HG03066 (cell line): ENCODE data around the gene EPHA7.

ENCODE experiments used
- ATAC-seq: cut with Tn5 transposase; IDR thresholded peaks from one replicate; pipeline ENCODE4 v1.9.1; 2021; ENCODE audit warnings: low read depth; ENCODE audit not compliant: unreplicated experiment

The EPHA7 gene

DNA sequence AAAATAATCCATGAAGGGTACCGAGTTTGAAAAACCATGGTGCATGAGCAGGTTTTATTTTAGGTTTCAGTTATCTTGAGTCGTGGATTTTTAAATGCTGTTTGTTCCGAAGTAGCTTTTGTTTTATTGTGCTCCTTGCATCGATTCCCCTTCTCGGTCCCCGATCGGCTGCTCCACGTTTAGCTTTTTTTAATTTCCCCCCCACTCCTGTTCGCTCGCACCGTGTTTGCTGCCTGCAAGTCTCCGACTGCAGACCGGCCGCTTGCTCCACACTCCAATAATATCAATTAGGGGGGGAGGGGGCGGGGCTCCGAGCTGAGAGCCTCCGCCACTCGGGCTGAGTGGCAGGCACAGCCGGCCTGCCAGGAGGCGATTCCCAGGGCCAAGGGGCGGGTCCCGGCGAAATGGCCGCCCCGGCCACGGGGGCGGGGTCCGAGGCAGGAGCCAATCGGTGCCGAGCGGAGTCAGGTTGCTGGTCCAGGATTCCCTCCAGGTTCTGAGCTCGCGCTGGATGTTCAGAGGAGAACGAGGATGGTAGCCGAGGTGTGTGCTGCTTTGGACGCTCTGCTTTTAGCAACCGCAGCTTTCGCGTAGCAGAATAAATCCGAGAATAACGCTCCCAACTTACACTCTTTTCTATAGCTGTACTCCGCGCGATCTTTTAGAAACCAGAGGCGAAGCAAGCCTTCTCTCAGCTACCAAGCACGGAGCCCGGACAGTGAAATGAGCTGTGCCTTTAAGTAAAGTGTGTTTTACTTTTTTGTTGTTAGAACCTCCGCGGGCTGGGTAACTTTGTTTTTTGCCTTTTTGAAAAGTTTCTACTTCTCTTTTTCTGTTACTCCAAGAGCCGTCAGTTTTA, at the start of gene EPHA7:
TSS of gene EPHA7 (minus strand) at position 256 of the 859 bp plus-strand sequence. CDS start at position 38, 218 bp downstream.
- ATAC-seq, result peak; percentile 93

DNA sequence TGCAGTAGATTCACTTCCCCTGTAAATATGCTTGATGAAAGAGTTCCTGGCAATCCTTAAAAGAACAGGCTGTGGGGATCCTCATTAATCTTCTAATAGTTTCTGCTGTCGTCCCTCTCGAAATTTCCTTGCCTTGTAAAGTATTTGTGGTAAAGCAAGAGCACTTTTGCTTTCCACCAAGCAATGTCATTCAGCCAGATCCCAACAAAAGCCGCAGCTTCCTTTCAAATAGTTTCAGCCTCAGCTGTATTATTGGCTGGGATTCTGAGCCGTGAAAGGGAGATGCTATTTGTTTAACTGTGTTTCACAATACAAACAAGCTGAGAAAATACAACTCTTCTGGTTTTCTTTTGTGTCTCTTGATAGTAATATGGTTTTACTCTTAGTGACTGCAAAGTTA, 48.9 kb upstream of the EPHA7 start:
- no peak for ATAC-seq

DNA sequence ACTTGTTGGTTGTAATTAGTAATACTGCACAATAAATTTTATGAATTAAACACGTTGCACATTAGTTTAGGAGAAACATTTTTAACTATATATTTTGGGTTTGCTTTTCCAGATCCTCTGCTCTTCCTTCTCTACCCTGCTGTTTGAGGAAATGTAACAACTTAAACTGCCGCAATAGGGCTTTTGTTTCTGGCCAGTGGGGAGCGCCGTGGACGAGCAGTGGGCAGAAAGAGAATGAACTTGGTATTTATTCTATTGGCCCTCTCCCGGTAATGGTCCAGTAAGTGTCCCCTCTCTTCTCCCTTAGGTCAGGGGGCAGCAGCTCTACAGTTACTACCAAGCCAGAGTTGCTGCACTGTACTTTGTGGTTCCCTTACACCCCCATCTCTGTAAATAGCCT, 35.2 kb upstream of the EPHA7 start:
- no peak for ATAC-seq

DNA sequence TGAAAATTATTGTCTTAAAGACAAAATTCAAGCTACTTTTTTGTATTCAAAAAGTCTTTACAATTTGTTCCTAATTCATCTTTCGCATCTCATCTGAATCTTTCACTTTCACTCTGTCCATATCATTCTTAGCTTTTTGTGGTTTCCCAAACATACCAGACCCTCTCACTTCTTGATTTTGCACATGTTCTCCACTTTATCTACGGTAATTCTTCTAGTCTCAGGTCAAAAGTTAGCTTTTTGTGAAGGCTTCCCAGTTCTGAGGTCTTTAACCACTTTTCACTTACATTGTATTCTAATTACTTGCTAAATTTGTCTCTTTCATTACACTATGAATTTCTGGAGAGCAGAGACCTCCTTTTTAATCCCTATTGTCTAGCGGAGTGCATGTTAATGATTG, 34.6 kb upstream of the EPHA7 start:
- ATAC-seq, result peak; percentile 83

DNA sequence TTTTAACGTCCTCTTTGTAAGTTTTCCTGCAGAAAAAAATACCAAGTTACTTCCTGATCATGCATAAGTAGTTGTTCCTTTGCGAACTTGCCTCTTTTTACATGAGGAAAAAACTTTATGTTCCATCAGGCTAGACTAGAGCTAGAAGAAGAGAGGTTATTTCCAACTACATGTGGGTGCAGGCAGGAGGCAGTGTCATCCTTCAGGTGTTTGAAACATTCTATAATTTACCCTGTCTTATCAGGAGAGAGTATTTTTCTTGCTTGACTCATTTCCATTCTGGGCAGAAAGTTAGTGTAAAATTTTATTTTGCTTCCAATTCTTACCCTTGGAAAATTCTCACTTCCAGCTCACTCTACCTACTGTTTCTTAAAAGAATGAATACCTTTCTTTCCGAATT, 28.5 kb upstream of the EPHA7 start:
- no peak for ATAC-seq

DNA sequence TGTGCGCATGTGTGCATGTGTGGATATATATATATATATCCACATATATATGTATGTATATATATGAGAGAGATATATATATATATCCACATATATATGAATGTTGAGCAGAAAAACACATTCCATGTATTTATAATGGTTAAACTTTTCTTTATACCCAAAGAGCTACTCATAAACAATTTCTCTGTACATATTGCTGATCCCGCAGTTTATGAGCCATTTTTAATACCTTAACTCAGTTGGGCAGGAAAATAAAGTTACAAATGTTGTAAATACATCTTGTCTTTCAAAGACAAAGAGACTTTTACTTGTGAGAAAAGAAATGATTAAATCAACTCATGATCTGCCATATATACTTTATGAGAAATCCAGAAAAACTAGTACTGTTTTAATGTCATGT, 18.1 kb upstream of the EPHA7 start:
- no peak for ATAC-seq

DNA sequence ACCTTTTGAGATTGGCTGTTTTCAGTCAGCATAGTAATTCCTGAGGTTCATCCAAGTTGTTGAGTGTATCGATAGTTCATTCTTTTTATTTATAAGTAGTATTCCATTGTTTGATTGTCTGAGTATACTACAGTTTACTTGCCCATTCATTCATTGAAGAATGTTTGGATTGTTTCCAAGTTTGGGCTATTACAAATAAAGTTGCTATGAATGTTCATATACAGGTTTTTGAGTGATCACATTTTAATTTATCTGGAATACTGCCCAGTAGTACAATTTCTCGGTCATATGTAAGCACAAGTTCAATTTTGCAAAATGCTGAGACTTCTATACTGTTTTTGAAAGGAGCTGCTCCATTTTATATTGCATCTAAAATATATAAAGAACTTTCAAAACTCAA, 14.2 kb upstream of the EPHA7 start:
- ATAC-seq, result no peak

DNA sequence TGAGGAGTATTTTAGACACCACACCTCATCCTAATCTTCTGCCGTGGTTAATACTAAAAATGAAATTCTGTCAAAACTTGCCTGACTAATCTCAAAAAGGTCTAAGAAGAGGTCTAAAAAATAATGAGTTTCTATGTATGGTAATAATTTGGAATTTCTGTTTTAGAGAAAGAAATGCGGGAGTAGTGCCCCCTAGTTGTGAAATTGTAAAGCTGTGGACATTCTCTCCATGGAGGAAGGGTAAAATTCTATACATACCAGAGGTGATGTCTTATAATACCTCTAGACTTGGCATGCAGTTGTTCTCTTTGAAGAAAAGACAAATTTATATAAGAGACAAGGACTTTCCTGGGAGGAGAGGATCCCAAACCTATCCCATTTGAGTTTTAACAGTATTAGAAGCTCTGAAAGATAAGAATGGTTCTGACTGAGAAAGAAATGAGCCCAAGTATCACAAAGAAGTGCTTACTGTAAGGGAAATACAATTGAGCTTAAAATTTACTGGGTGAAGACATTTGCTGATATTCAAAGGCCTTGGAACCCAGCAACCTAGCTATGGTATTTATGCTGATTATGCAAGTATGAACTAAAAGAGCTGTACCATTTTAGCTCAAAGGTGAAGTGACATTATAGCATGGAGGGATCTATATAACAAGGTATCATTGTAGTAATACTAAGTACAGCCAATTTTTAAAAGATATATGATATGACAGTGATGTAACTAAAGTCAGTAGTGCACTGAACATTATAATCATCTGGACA, 5.1 kb upstream of the EPHA7 start:
- no peak for ATAC-seq

DNA sequence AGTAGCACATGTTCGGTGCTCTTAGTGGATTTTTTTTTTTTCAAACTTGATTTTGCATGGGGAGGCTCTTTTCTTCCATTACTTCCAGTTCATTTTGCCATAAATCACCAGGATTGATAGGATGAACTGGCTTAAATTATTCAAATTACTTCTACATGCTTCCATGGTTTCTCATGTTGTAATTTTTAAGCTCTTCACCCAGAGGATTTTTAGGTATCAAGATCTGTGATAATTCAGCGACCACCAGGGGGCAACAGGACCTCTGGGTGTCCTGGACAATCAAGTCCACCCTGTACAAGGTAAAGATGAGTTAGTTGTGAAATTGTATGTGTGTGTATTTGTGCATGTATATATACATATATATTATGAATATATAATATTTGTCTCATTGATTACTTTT, 4.2 kb upstream of the EPHA7 start:
- no peak for ATAC-seq

DNA sequence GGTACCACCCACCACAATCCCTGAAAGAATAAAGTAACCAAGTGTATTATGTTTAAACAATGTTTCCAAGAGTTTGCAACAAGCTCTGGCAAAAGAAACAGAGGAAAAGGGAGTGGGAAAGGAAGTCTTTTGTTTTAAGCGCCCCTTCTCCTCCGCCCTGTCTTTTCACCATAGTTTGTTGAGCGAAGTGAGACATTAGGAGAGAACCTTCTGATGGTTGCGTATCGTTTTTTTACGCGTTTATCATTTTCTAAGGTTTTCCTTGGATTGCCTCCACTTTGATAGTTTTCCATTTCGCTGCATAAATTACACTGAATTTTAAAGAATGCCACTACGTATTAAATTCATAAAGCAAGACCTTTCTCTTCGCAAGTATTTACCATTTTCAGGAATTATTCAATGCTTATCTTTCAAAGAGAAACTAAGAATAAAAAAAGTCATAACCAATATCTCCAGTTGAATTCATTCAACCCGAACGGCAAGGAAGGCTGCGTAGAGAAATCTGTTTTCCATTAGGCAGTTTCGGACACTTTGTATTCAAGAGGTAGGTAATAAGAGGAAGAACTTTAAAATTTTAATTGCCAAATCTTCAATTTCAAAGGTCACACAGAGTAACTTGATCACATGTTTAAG, 920 bp upstream of the EPHA7 start:
- ATAC-seq, result no peak

DNA sequence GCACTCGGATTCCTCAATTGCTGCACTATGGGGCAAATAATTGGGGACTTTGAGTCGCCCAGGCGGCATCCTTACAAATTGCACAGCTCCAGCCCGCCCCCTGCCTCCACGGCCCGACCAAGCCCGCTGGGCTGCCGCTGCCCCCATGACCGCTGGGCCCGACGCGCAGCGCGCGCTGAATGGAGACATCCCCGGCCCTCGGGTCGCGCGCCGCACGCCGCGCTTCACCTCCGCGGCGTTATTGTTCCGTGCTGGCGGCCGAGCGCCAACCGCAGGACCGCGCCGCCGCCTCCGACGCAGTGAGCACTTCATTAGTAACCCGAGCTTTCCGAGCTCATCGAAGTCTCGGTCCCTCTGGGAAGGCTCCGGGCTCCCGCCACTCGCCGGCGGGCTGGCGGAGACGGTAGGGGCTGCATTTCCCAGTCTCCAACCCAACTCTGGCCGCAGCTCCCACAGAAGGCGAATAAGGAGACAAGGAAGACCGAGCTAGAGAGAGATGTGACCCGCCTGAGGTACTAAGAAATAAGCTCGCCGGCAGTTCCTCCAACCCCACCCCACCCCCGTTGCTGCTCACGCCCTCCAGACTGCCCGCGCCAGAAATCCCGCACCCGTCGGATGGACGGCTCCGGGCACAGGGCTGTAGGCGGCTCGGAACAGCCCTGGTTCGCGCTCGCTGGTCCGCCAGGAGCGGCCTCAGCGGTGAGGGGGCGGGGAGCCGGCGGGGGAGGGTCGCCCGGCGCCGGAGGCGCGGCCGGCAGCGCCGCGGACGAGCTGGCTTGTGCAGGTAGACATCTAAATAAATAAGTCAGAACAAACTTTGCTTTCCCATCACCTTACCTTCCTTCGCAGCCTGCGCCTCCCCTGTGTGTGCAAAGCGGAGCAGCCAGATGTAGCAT, 703 bp downstream of the EPHA7 start:
- no peak for ATAC-seq

DNA sequence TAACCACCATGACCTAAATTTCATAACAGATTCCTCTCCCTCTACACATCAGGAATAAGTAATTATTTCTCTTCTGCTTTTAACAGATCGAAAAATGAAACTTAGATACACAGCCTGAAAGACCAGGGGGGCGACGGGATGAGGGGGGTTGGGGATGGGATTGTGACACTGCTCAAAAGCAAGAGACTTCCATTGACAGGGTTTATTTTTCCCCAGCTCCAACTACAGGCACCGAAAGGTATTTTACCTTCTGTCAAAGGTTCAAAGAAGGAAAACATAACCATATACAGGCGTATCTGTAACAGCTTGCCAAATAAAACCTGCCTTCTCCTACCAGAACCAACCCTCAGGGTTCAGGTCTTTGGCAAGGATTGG, 1.3 kb downstream of the EPHA7 start:
- no peak for ATAC-seq

DNA sequence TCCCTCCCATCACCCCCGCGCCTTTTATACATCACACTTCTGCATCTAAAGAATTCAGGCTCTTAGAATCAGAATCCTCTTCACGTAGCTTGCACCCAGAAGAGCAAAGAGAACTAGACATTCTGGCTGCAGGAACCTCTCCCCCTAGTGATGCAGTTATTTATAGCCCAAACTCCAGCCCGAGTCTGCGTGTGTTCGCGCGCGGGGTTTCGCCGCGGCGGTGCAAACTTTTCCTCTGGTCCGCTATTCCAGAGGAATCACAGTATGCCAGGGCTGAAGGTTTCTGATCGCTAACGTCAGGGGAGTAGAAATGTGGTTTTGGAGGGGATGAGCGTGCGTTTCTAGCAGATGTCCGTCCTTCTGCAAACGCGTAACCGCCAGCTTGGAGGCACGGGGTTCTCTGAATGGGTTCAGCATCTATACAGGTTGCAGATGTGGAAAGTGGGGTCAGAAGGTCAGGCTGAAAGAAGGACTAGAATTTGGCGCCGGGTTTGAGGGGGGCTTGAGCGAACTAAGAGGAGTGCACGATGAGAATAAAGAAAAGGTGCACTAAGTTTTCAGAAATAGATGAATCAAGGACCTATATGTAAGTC, 1.8 kb downstream of the EPHA7 start:
- ATAC-seq, result no peak

DNA sequence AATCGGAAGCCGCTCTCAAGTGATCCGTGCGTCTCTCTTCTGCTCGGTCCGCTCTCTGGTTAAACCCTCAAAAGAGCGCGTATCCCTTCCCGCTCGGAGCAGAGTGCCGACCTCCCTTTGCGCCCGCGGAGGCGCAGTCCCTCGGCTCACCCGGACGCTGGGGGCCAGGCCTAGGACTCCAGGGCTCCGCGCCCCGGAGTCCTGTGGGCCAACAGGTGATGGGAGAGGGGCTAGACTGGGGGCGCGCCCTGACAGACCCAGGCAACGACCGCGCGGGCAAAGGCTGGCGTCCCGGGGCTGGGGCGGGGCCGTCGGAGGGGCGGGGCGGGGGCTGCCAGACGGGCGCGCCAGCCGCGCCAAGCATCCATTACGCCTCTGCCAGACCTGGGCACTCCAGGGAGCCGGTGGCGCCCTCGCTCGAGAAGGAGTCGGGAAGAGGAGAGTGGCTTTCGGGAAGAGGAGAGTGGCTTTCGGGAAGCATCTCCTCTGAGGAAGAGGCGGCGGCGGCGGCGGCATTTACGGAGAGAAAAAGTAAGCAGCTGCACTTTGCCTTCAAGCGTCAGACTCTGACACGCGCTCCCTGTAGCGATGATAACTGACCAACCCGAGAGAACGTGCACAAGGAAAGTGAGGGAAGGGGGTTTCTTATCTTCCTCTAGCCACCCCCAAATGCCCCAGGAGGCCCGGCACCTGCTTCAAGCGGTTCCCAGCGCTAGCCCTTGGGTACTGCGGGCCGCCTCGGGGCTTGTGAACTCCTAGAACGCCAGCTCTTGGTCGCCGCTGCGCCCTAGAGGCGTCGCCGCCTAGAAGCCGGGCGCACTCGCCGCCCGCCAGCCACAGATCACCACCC, 2.6 kb downstream of the EPHA7 start:
- ATAC-seq, result no peak

DNA sequence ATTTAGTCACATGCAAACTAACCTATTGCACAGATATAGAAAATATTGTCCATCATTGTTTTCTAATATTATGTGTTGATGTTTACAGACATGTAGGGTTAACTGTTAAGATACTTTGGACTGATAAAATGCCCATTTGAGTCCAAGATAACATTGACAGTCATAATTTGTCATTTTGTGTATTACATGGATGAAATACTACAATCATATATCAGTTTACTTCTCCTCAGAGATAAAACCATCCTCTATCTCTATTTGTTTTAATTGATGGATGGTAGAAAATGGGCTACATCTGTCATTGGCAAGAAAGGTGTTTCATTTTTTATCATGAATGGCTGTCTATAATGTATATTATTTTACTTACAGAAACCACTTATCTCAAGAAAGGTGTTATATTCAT, 6.2 kb downstream of the EPHA7 start:
- ATAC-seq, result no peak

DNA sequence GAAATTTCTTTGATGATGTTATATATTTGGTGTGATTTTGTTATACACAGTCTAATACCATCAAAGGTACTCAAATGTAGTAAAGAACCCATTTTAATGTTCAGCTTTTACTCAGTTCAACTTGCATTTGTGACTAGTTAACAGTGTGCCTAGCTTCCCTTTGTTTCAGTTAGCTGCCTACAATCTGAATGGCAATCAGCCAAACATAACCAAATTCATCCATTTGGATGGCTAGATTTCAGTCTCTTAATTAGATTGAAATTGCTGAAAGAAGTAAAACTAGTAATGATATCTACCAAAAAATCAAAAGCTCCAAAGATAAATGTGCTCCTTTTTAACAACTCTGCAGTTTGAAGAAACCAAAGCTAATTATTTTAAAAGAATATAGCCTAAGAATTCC, 6.9 kb downstream of the EPHA7 start:
- ATAC-seq, result no peak

DNA sequence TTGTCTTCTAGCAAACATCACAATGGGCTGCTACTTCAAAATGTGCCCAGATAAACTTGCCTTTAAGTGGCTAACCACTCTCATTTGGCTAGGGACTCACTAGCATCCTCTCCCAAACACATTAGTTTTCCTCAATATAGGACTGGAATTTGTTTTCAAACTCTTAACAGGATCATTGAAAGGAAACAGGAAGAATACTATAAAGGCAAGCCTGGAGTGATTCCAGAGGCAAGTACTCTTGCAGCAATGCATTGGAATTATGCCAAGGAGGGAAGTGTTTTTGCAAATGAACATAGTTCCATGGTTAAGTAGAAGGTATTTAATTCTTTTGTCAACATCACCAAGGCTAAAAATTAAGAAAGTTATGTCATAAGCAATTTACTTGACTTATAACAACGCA, 12.2 kb downstream of the EPHA7 start:
- ATAC-seq, result no peak

DNA sequence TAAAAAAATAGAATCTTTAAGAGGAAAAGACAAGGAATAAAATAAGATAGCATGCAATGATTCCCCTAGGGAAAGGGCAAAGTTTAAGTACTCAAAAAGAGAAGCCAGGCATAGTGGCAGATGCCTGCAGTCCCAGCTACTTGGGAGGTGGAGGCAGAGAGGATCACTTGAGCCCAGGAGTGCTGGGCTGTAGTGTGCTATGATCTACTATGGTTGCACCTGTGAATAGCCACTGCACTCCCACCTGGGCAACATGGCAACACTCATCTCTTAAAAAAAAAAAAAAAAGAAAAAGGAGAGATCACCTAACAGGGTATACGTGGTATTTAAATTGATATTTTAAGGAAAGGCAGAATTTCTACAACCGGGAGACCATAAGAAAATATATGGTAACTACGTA, 16.0 kb downstream of the EPHA7 start:
- ATAC-seq, result no peak

DNA sequence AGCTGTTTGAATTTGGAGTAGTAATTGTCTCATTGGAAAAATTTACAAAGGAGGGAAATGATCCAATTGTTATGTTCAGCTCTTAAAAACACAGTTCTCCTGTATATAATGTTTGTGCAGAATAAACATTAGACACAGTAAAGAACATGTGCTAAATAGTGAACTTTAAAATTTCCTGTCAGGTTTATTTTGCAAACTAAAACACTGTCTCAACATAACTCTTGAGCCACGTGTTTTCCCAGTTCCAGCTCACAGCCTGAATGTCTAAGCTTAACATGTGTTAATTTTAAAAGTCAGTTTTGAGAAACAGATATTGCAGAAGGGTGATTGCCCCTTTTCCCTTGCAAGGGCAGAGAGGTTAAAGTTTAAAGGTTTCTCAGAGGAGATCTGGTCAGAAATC, 20.6 kb downstream of the EPHA7 start:
- no peak for ATAC-seq
